ENCODE data around the gene PLCB1. TPM values are rescaled to one million over a fixed set of nuclear protein-coding genes. Genes with fewer than 3 reads are reported as not detected.
A peak's percentile ranks its signal among the peaks of the same experiment; 100 is the strongest.

The PLCB1 gene
- total and polyA plus RNA-seq, 2 of the 4 experiments (the other 2 are of a cell fraction) = 5.6 to 16.1 TPM

DNA sequence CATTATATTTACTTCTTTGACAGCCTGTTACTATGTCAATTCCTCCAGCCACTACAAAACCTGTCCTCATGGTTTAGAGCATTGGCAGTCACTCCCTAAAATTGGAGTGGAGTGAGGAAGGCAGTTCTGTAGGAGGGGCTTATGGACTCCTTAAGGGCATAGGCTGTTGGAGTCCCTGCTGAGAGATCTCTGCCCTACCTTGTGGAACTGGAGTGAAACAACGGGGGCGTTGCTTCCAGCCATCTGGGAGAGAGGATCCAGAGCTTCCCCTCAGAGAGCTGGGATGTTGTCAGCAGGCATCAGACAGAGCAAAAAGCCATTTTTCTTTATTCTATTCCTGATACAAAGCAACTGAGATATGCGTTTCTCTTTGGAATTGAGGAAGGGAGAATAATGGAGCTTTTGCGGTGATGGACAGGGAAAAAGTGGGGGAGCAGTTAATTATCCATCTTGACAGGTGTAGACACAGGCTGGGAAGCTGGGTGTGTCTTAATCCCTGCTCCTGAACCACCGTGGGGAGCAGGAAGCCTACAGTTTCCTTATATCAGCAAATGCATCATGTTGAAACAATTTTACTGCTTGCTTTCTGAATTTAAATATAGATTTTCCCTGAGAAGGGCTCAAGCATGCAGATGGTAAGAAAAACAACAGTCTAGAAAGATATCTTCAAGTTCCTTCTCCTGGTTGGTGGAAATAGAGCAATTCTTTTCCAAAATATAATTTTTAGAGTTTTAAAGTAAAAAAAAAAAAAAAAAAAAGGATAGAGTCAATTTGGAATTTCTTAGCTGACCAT, 402.5 kb downstream of the PLCB1 start (continued):
- TF ChIP-seq MAZ (IDR thresholded peaks at IDR 0.05; ENCODE audit: borderline replicate concordance, low read depth, low read length) (no peak), POLR2A (IDR thresholded peaks at IDR 0.05; ENCODE audit: low read depth, low read length) (no peak)

DNA sequence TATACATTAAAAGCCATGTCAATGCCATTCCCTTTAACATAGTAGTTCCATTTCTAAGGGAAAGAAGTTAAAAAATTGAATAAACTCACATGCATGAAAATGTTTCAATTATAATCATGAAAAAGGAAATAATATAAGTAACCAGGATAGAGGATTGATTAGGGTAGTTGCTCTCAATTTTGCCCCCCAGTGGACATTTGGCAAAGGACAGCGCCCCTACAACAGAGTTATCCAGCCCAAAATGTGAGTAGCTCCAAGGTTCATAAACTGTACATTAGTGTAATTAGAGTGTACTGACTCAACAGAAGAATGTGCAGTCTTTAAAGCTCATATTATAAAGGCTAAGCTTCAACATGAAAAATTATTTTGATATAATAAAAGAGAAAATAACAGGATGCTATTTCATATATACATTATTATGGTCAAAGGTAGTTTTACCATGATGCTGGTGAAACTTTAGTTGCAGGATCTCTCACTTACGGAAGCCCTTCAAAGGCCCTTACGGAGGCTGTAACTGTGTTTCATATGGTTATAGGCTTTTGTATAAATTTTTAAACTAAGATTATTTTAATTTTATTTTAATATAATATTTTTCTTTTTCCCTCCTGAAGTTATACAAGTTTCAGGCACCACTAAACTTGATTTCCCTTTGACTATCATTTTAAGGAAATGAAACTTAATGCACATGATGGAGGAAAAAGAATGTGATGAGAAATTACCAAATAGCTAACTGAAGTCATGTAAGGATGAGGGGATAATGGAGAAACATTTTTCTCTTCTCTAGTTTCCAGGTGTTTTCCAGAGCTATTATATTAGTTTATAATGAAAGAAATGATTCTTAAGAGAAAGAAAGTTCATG, 403.6 kb downstream of the PLCB1 start:
- Histone ChIP-seq H3K36me3 (ENCODE audit: control insufficient read depth, insufficient read depth, low read length) (no peaks in the 10 kb centered on the region), H3K23ac (ENCODE audit: low read depth, low read length) (no peak overlapping the region), H2AK9ac (replicated peaks; ENCODE audit: low read depth, low read length, poor library complexity) (no peak overlapping the region), H3K79me1 (ENCODE audit: low read depth in 1 of 2, low read length in 2 of 2) (0 out of 4 replicates have a peak, but pooled peaks cover 0 to 7% of the 10 kb centered on the region in 2 experiments), H2BK15ac (ENCODE audit: low read depth, low read length) (no peak overlapping the region), H3K9ac (ENCODE audit: low read depth, low read length) (no peak overlapping the region), H3K27me3 (ENCODE audit: control insufficient read depth, insufficient read depth, low read length) (no peaks in the 10 kb centered on the region), H3K4me3 (ENCODE audit: insufficient read depth, low read depth, low read length) (no peak overlapping the region), H4K5ac (ENCODE audit: low read depth, low read length) (no peak overlapping the region), H2BK20ac (ENCODE audit: low read depth, low read length) (no peak overlapping the region), H3K18ac (ENCODE audit: low read depth, low read length) (no peak overlapping the region), H3K9me1 (ENCODE audit: insufficient read depth, low read length) (no peaks in the 10 kb centered on the region; the same call in 1 of the 2 replicates), H4K20me1 (ENCODE audit: insufficient read depth, low read length) (no peaks in the 10 kb centered on the region), H3K27ac (ENCODE audit: insufficient read depth, low read length) (no peak overlapping the region), H4K91ac (ENCODE audit: insufficient read depth, low read depth, low read length) (no peak overlapping the region), H3K4me2 (ENCODE audit: low read depth, low read length) (no peak overlapping the region), H4K8ac (ENCODE audit: low read depth in 2 of 2, low read length in 2 of 2) (no peak overlapping the region), H2AK5ac (ENCODE audit: low read depth, low read length) (no peak overlapping the region), H2BK120ac (ENCODE audit: low read depth, low read length) (no peak overlapping the region), H3K56ac (ENCODE audit: extremely low read depth, insufficient read depth, low read length) (no peak overlapping the region), H2AFZ (replicated peaks; ENCODE audit: low read length, poor library complexity) (no peak overlapping the region), H3K4me1 (ENCODE audit: control insufficient read depth, insufficient read depth, low read length) (peaks cover 2% of the 10 kb centered on the region; the same call in 1 of the 2 replicates), H3K4ac (ENCODE audit: low read depth, low read length) (no peak overlapping the region), H2BK5ac (ENCODE audit: low read depth, low read length, poor library complexity, severe bottlenecking) (no peak overlapping the region), H3K14ac (replicated peaks; ENCODE audit: low read depth, low read length) (no peak overlapping the region; the same call in 1 of the 2 replicates), H3K9me3 (ENCODE audit: control insufficient read depth, insufficient read depth, low read length) (no peaks in the 10 kb centered on the region)
- no peak for ATAC-seq (ENCODE audit: low read depth)
- no TSS peak for BruUV-seq (replicated peaks)
- ChIA-PET CTCF (interaction anchor here (0.6 to 1.6 kb wide), 11 partner anchors 9 to 609 kb away, joined by 3 to 6 read pairs (median 4); no protein-coding TSS in a partner anchor), POLR2A (ENCODE audit: unreplicated experiment) (interaction anchor here (0.6 kb wide), 1 partner anchor 168 kb away, joined by 4 read pairs; no protein-coding TSS in a partner anchor)
- TF ChIP-seq SMC3 (IDR thresholded peaks at IDR 0.05; ENCODE audit: low read depth, low read length) = peak; percentile 52
- TF ChIP-seq CHD1 (IDR thresholded peaks at IDR 0.05; ENCODE audit: low read depth, low read length) = no peak
- TF ChIP-seq MAZ (IDR thresholded peaks at IDR 0.05; ENCODE audit: borderline replicate concordance, low read depth, low read length) = no peak
- TF ChIP-seq, protein P1, sequence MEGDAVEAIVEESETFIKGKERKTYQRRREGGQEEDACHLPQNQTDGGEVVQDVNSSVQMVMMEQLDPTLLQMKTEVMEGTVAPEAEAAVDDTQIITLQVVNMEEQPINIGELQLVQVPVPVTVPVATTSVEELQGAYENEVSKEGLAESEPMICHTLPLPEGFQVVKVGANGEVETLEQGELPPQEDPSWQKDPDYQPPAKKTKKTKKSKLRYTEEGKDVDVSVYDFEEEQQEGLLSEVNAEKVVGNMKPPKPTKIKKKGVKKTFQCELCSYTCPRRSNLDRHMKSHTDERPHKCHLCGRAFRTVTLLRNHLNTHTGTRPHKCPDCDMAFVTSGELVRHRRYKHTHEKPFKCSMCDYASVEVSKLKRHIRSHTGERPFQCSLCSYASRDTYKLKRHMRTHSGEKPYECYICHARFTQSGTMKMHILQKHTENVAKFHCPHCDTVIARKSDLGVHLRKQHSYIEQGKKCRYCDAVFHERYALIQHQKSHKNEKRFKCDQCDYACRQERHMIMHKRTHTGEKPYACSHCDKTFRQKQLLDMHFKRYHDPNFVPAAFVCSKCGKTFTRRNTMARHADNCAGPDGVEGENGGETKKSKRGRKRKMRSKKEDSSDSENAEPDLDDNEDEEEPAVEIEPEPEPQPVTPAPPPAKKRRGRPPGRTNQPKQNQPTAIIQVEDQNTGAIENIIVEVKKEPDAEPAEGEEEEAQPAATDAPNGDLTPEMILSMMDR (conservative IDR thresholded peaks at IDR 0.05; ENCODE audit: low read depth, low read length) = peak; percentile 47
- no peak for TF ChIP-seq MXI1 (IDR thresholded peaks at IDR 0.05; ENCODE audit: borderline replicate concordance, low read depth, low read length)
- peak; percentile 42 for TF ChIP-seq RAD21 (IDR thresholded peaks at IDR 0.05; ENCODE audit: low read length)
- dilution Hi-C loops (cut with HindIII; ENCODE audit: low sequenced_read_pairs, unreplicated experiment) = no loop called here
- intact Hi-C loops (cut with micrococcal nuclease) = loop anchor here (2.0 to 10.0 kb wide), 4 partner anchors 187 to 601 kb away; partner anchors contain the start of gene PLCB1
- in situ Hi-C loops (cut with MboI; ENCODE audit: low sequenced_read_pairs) = no loop called here
- no peak for DNase-seq
- WGBS, 2 experiments (ENCODE audit: extremely low coverage in 2 of 2, insufficient read length in 1 of 2) = no CpG with 5 or more reads among the region's 3 CpGs
